HCT116 (cell line): Measurements from ENCODE around the gene SPRR1A.

Source experiments
- ATF3 ChIP-seq: IDR thresholded peaks from 2 replicates; pipeline ENCODE4 v1.6.1; 2012
- EGR1 ChIP-seq: IDR thresholded peaks from 2 replicates; pipeline ENCODE4 v1.6.1; 2012; ENCODE audit warnings: low read depth
- EZH2 ChIP-seq: fragments of 200-600 bp; sonication (generic); IDR thresholded peaks from 2 replicates; pipeline ENCODE4 v1.6.1; 2017; ENCODE audit warnings: antibody characterized with exemption, mixed run types
- EZH2phosphoT487 ChIP-seq: fragments of 200-600 bp; IDR thresholded peaks from 2 replicates; pipeline ENCODE4 v1.6.1; 2018; ENCODE audit warnings: antibody characterized with exemption, borderline replicate concordance
- POLR2A ChIP-seq: IDR thresholded peaks from 2 replicates; pipeline ENCODE4 v1.7.0; 2011; ENCODE audit warnings: borderline replicate concordance; ENCODE audit not compliant: insufficient read depth, insufficient read length; ENCODE audit errors: extremely low read depth
- SIN3A ChIP-seq: IDR thresholded peaks from 2 replicates; pipeline ENCODE4 v1.6.1; 2012; ENCODE audit warnings: low read depth
- SRF ChIP-seq: IDR thresholded peaks from 2 replicates; pipeline ENCODE4 v1.6.1; 2012; ENCODE audit warnings: low read depth
- YY1 ChIP-seq: IDR thresholded peaks from 2 replicates; pipeline ENCODE4 v1.6.1; 2011; ENCODE audit warnings: low read length, low read depth, moderate library complexity, mild to moderate bottlenecking; ENCODE audit not compliant: insufficient replicate concordance; ENCODE audit errors: extremely low read depth
- ZBTB33 ChIP-seq: IDR thresholded peaks from 2 replicates; pipeline ENCODE4 v1.6.1; 2011; ENCODE audit warnings: mild to moderate bottlenecking, low read length, moderate library complexity; ENCODE audit not compliant: insufficient replicate concordance; ENCODE audit errors: extremely low read depth
- TF ChIP-seq, protein P1 (sequence below), 3 experiments: fragments of 200-600 bp in 1 of 3; sonication (generic) in 1 of 3; IDR thresholded peaks in 2 of 3; conservative IDR thresholded peaks in 1 of 3; 2 replicates each; pipeline ENCODE4 v1.5.1; 2012 to 2017; ENCODE audit warnings: low read depth in 2 of 3, low read length in 2 of 3, antibody characterized with exemption in 1 of 3, borderline replicate concordance in 1 of 3, control low read depth in 1 of 3, mild to moderate bottlenecking in 1 of 3, mixed read lengths in 1 of 3, mixed run types in 1 of 3, moderate library complexity in 1 of 3; ENCODE audit not compliant: insufficient read depth in 1 of 3

GRCh38 chr1:152998476-152998875 is 14.6 kb downstream of the SPRR1A start:
- TF ChIP-seq, protein P1, sequence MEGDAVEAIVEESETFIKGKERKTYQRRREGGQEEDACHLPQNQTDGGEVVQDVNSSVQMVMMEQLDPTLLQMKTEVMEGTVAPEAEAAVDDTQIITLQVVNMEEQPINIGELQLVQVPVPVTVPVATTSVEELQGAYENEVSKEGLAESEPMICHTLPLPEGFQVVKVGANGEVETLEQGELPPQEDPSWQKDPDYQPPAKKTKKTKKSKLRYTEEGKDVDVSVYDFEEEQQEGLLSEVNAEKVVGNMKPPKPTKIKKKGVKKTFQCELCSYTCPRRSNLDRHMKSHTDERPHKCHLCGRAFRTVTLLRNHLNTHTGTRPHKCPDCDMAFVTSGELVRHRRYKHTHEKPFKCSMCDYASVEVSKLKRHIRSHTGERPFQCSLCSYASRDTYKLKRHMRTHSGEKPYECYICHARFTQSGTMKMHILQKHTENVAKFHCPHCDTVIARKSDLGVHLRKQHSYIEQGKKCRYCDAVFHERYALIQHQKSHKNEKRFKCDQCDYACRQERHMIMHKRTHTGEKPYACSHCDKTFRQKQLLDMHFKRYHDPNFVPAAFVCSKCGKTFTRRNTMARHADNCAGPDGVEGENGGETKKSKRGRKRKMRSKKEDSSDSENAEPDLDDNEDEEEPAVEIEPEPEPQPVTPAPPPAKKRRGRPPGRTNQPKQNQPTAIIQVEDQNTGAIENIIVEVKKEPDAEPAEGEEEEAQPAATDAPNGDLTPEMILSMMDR (IDR thresholded peaks at IDR 0.05 in 2 of 3, conservative IDR thresholded peaks at IDR 0.05 in 1 of 3; ENCODE audit: borderline replicate concordance in 1 of 3, insufficient read depth in 1 of 3, low read depth in 2 of 3, low read length in 2 of 3): no peak
- TF ChIP-seq EZH2phosphoT487 (no peak), POLR2A (no peak), EZH2 (no peak), EGR1 (no peak), ZBTB33 (no peak), ATF3 (no peak), SRF (no peak), YY1 (no peak), SIN3A (no peak)
